ENCODE measurements around the gene SOX18. TPM values are rescaled to one million over a fixed set of nuclear protein-coding genes. Genes with fewer than 3 reads are reported as not detected.

SOX18 gene
- total and polyA plus RNA-seq, 8 donors = 0.58 to 26.6 (median 8.7) TPM

DNA sequence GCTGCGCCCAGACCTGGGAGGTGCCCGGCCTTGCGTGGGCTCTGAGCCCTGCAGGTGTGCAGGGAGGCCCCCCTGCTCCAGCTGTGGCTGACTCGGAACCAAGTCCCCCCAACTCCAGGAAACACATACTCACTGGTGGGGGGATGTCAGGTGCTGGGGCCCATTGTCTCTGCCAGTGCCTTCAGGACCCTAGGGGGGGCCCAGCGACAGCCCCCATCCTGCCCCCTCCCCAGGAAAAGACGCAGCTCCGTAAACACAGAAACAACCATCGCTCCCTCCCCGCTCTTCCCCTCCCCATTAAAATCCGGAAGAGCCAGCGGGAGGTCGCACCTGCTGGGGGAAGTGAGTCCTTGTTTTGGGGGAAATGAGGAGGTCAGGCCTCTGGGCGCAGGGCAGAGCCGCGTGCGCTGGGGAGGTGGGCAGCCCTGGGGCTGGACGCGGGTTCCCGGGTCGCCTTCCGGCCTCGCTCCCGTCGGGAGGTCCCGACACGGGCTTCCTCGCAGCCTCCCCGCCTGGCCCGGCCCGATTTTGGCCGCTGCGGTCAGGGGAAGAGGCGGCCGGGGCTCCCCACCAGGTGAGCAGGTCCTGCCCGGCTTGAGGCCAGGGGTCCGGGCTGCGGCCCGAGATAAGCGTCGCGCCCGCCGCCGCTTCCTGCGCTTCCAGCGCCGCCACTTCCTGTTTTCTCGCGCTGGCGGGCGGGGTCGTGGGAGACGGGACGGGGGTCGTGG is 7.2 kb downstream of the SOX18 start:
- H3K27me3 ChIP-seq = peaks cover 13 to 99% (median 75%) of the 10 kb centered on the region in 3 donors
- H3K4me1 ChIP-seq = peaks cover 32 to 52% (median 45%) of the 10 kb centered on the region in 4 donors
- peak overlapping the region; percentile 37 to 50 (median 40) for H3K4me3 ChIP-seq
- H3K36me3 ChIP-seq = no peaks in the 10 kb centered on the region
- H3K27ac ChIP-seq = peak overlapping the region in 4 of 5 donors; percentile 45 to 77 (median 58)
- peak in 1 of 2 donors; percentile 57 for DNase-seq
- intact Hi-C loops (cut with DNase I; ENCODE audit: low total_unique reads) = no loop called here
- 1 to 5% (median 3%) methylated on average over 8 to 55 of the region's 55 CpGs for WGBS, 5 donors
- no peak for TF ChIP-seq POLR2AphosphoS5 (IDR thresholded peaks at IDR 0.05)
- TF ChIP-seq POLR2A (IDR thresholded peaks at IDR 0.05) = no peak
- TF ChIP-seq, protein P1, sequence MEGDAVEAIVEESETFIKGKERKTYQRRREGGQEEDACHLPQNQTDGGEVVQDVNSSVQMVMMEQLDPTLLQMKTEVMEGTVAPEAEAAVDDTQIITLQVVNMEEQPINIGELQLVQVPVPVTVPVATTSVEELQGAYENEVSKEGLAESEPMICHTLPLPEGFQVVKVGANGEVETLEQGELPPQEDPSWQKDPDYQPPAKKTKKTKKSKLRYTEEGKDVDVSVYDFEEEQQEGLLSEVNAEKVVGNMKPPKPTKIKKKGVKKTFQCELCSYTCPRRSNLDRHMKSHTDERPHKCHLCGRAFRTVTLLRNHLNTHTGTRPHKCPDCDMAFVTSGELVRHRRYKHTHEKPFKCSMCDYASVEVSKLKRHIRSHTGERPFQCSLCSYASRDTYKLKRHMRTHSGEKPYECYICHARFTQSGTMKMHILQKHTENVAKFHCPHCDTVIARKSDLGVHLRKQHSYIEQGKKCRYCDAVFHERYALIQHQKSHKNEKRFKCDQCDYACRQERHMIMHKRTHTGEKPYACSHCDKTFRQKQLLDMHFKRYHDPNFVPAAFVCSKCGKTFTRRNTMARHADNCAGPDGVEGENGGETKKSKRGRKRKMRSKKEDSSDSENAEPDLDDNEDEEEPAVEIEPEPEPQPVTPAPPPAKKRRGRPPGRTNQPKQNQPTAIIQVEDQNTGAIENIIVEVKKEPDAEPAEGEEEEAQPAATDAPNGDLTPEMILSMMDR (IDR thresholded peaks at IDR 0.05) = no peak
- no peaks in the 10 kb centered on the region for H3K9me3 ChIP-seq

GRCh38 chr20:64041781-64042053 is 7.7 kb downstream of the SOX18 start:
- Histone ChIP-seq H3K4me3 (peak overlapping the region in 3 of 4 donors; percentile 37 to 50 (median 41)), H3K27me3 (peaks cover 8 to 99% (median 75%) of the 10 kb centered on the region in 3 donors), H3K4me1 (peaks cover 32 to 52% (median 47%) of the 10 kb centered on the region in 4 donors), H3K36me3 (no peaks in the 10 kb centered on the region), H3K9me3 (no peaks in the 10 kb centered on the region), H3K27ac (peak overlapping the region in 4 of 5 donors; percentile 45 to 77 (median 48))
- intact Hi-C loops (cut with DNase I; ENCODE audit: low total_unique reads) = no loop called here
- no peak for DNase-seq
- no peak for TF ChIP-seq POLR2A (IDR thresholded peaks at IDR 0.05)
- TF ChIP-seq EP300 (IDR thresholded peaks at IDR 0.05) = no peak
- no peak for TF ChIP-seq POLR2AphosphoS5 (IDR thresholded peaks at IDR 0.05)
- TF ChIP-seq, protein P1 (IDR thresholded peaks at IDR 0.05) = no peak
- WGBS, 5 donors = 17 to 28% (median 25%) methylated on average over 11 of the region's 11 CpGs; no CpG with 5 or more reads in 1 of the 5 donors

GRCh38 chr20:64041040-64041780 is 8.2 kb downstream of the SOX18 start:
- WGBS, 5 donors = 47 to 84% (median 60%) methylated on average over 8 to 15 of the region's 15 CpGs
- H3K27ac ChIP-seq = peak overlapping the region in 4 of 5 donors; percentile 45 to 61 (median 48)
- no peaks in the 10 kb centered on the region for H3K9me3 ChIP-seq
- peak overlapping the region in 1 of 4 donors; percentile 50 for H3K4me3 ChIP-seq
- peaks cover 6 to 99% (median 75%) of the 10 kb centered on the region in 3 donors for H3K27me3 ChIP-seq
- no peaks in the 10 kb centered on the region for H3K36me3 ChIP-seq
- TF ChIP-seq POLR2A (IDR thresholded peaks at IDR 0.05) (no peak), EP300 (IDR thresholded peaks at IDR 0.05) (no peak), POLR2AphosphoS5 (IDR thresholded peaks at IDR 0.05) (no peak)
- TF ChIP-seq, protein P1 (IDR thresholded peaks at IDR 0.05) = no peak
- no peak for DNase-seq
- intact Hi-C loops (cut with DNase I; ENCODE audit: low total_unique reads) = no loop called here
- peaks cover 32 to 52% (median 50%) of the 10 kb centered on the region in 4 donors for H3K4me1 ChIP-seq

- Histone ChIP-seq H3K4me3 (no peak overlapping the region), H3K27me3 (peaks cover 3 to 99% (median 72%) of the 10 kb centered on the region in 3 donors), H3K36me3 (peaks cover 0 to 3% (median 3%) of the 10 kb centered on the region in 4 donors), H3K9me3 (no peaks in the 10 kb centered on the region), H3K27ac (peak overlapping the region in 2 of 5 donors; percentile 5 to 61), H3K4me1 (peaks cover 32 to 58% (median 53%) of the 10 kb centered on the region in 4 donors)
- intact Hi-C loops (cut with DNase I; ENCODE audit: low total_unique reads) = no loop called here
- no peak for DNase-seq
- TF ChIP-seq EP300 (IDR thresholded peaks at IDR 0.05) (no peak), POLR2A (IDR thresholded peaks at IDR 0.05) (no peak), POLR2AphosphoS5 (IDR thresholded peaks at IDR 0.05) (no peak)
- TF ChIP-seq, protein P1 (IDR thresholded peaks at IDR 0.05) = no peak
- 65 to 75% (median 68%) methylated on average over 9 to 12 of the region's 12 CpGs for WGBS, 5 donors
These were observed 9.0 kb downstream of the SOX18 start for GRCh38 chr20:64040231-64041039.
